Neural cell (in vitro differentiated cells): Measurements from ENCODE around the gene ZNF770. TPM values are rescaled to one million over a fixed set of nuclear protein-coding genes. Genes with fewer than 3 reads are reported as not detected.
A peak's percentile ranks its signal among the peaks of the same experiment; 100 is the strongest.

ENCODE experiments used
- H2AFZ ChIP-seq: fragments of 200-600, 300-800 bp; sonication (generic), shearing (Covaris generic); 2 replicates; pipeline ENCODE4 v1.6.0; 2014; ENCODE audit warnings: low read depth, mild to moderate bottlenecking, antibody characterized with exemption, low read length, moderate library complexity
- H3F3A ChIP-seq: fragments of 200-600 bp; shearing (Covaris generic); 2 replicates; pipeline ENCODE4 v1.6.1; 2016; ENCODE audit warnings: mild to moderate bottlenecking, moderate library complexity, mixed read lengths, antibody characterized with exemption, low read length; ENCODE audit not compliant: insufficient read depth, poor library complexity, severe bottlenecking
- H3K27ac ChIP-seq: fragments of 200-600, 300-800 bp; sonication (generic), shearing (Covaris generic); 2 replicates; pipeline ENCODE4 v1.5.1; 2014; ENCODE audit warnings: mild to moderate bottlenecking, low read length, moderate library complexity
- H3K27me3 ChIP-seq: fragments of 300-800, 200-600 bp; sonication (generic), shearing (Covaris generic); 2 replicates; pipeline ENCODE4 v1.6.0; 2014; ENCODE audit warnings: mild to moderate bottlenecking, low read depth, low read length, moderate library complexity; ENCODE audit not compliant: insufficient read depth
- H3K36me3 ChIP-seq: fragments of 300-800, 200-600 bp; sonication (generic), shearing (Covaris generic); 2 replicates; pipeline ENCODE4 v1.5.1; 2014; ENCODE audit warnings: mild to moderate bottlenecking, antibody characterized with exemption, low read length, moderate library complexity; ENCODE audit not compliant: insufficient read depth
- H3K4me2 ChIP-seq: fragments of 300-800, 200-600 bp; sonication (generic), shearing (Covaris generic); 2 replicates; pipeline ENCODE4 v1.6.0; 2014; ENCODE audit warnings: mild to moderate bottlenecking, low read length
- H3K4me3 ChIP-seq: fragments of 300-800, 200-600 bp; sonication (generic), shearing (Covaris generic); 2 replicates; pipeline ENCODE4 v1.5.1; 2014; ENCODE audit warnings: mild to moderate bottlenecking, low read length, moderate library complexity
- H3K79me2 ChIP-seq: fragments of 200-600 bp; shearing (Covaris generic); replicated peaks from 2 replicates; pipeline ENCODE4 v1.6.0; 2014; ENCODE audit warnings: mild to moderate bottlenecking, low read length, moderate library complexity; ENCODE audit not compliant: insufficient read depth
- H3K9ac ChIP-seq: fragments of 300-800, 200-600 bp; sonication (generic), shearing (Covaris generic); 2 replicates; pipeline ENCODE4 v1.6.1; 2016; ENCODE audit warnings: mild to moderate bottlenecking, low read length, mixed read lengths
- H3K9me2 ChIP-seq: fragments of 200-600 bp; shearing (Covaris generic); 2 replicates; pipeline ENCODE4 v1.6.1; 2016; ENCODE audit warnings: mild to moderate bottlenecking, low read length, mixed read lengths; ENCODE audit not compliant: insufficient read depth
- H3K9me3 ChIP-seq: fragments of 200-600, 300-800 bp; sonication (generic), shearing (Covaris generic); 2 replicates; pipeline ENCODE4 v1.6.1; 2016; ENCODE audit warnings: mild to moderate bottlenecking, mixed run types, low read length, moderate library complexity, mixed read lengths
- H4K20me1 ChIP-seq: fragments of 200-600 bp; shearing (Covaris generic); 2 replicates; pipeline ENCODE4 v1.6.1; 2016; ENCODE audit warnings: mild to moderate bottlenecking, mixed run types; ENCODE audit not compliant: insufficient read depth
- EP300 ChIP-seq: fragments of 450-650 bp; conservative IDR thresholded peaks from 2 replicates; pipeline ENCODE4 v1.6.1; 2014; ENCODE audit warnings: antibody characterized with exemption, mild to moderate bottlenecking, moderate library complexity; ENCODE audit not compliant: poor library complexity, severe bottlenecking
- EZH2 ChIP-seq: fragments of 200-600, 300-800 bp; shearing (Covaris generic), sonication (generic); IDR thresholded peaks from 2 replicates; pipeline ENCODE4 v1.6.1; 2014; ENCODE audit warnings: antibody characterized with exemption, low read length, borderline replicate concordance, mild to moderate bottlenecking; ENCODE audit not compliant: insufficient read depth, poor library complexity, severe bottlenecking
- MXI1 ChIP-seq: fragments of 450-650 bp; conservative IDR thresholded peaks from 2 replicates; pipeline ENCODE4 v1.6.1; 2014; ENCODE audit warnings: antibody characterized with exemption, mild to moderate bottlenecking; ENCODE audit not compliant: poor library complexity, severe bottlenecking
- POLR2AphosphoS5 ChIP-seq: IDR thresholded peaks from 2 replicates; pipeline ENCODE4 v1.6.1; 2012
- RAD21 ChIP-seq: fragments of 450-650 bp; conservative IDR thresholded peaks from 2 replicates; pipeline ENCODE4 v1.6.1; 2014; ENCODE audit warnings: antibody characterized with exemption, mild to moderate bottlenecking, moderate library complexity
- SMC3 ChIP-seq: fragments of 450-650 bp; conservative IDR thresholded peaks from 2 replicates; pipeline ENCODE4 v1.6.1; 2014; ENCODE audit warnings: antibody characterized with exemption, mild to moderate bottlenecking, moderate library complexity; ENCODE audit not compliant: poor library complexity
- TAF1 ChIP-seq: IDR thresholded peaks from 2 replicates; pipeline ENCODE4 v1.6.1; 2012; ENCODE audit warnings: low read depth
- polyA plus RNA-seq: library from polyadenylated mRNA; depleted of rRNA; stranded (reverse); fragments of >200 nt; gene quantifications from 2 replicates; pipeline ENCODE4 v1.2.3, GENCODE V29; 2014
- TF ChIP-seq, protein P1 (sequence below): IDR thresholded peaks from 2 replicates; pipeline ENCODE4 v1.6.1; 2012; ENCODE audit warnings: borderline replicate concordance
- TF ChIP-seq, protein P2 (sequence below): fragments of 450-650 bp; IDR thresholded peaks from 2 replicates; pipeline ENCODE4 v1.5.1; 2014; ENCODE audit warnings: antibody characterized with exemption, mild to moderate bottlenecking, moderate library complexity; ENCODE audit not compliant: poor library complexity, severe bottlenecking

ZNF770 gene
- polyA plus RNA-seq, 1 donor from 2014 or later, result 18.9 TPM

DNA sequence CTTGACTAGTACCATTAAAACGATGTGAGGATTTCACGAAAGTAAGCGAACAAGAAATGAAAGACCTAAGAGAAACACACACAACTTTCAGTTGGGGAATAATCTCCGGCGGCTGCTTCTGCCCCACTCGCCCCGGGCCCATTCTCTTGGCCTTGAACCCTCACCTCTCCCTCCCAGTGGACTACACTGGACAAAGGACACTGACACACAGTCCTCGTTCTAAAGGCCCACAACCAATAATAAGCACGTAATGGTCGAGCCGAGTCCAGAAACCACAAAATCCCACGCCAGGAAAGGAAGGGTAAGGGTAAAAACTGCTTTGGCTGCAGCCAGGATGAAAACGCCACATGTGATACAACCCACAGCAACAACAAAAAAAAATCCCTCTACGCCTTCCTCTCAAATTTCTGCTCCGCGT is 469 bp downstream of the ZNF770 start:
- no peak for TF ChIP-seq EP300
- TF ChIP-seq, protein P1, sequence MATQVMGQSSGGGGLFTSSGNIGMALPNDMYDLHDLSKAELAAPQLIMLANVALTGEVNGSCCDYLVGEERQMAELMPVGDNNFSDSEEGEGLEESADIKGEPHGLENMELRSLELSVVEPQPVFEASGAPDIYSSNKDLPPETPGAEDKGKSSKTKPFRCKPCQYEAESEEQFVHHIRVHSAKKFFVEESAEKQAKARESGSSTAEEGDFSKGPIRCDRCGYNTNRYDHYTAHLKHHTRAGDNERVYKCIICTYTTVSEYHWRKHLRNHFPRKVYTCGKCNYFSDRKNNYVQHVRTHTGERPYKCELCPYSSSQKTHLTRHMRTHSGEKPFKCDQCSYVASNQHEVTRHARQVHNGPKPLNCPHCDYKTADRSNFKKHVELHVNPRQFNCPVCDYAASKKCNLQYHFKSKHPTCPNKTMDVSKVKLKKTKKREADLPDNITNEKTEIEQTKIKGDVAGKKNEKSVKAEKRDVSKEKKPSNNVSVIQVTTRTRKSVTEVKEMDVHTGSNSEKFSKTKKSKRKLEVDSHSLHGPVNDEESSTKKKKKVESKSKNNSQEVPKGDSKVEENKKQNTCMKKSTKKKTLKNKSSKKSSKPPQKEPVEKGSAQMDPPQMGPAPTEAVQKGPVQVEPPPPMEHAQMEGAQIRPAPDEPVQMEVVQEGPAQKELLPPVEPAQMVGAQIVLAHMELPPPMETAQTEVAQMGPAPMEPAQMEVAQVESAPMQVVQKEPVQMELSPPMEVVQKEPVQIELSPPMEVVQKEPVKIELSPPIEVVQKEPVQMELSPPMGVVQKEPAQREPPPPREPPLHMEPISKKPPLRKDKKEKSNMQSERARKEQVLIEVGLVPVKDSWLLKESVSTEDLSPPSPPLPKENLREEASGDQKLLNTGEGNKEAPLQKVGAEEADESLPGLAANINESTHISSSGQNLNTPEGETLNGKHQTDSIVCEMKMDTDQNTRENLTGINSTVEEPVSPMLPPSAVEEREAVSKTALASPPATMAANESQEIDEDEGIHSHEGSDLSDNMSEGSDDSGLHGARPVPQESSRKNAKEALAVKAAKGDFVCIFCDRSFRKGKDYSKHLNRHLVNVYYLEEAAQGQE, result no peak
- TF ChIP-seq SMC3, result no peak
- TF ChIP-seq EZH2, result no peak
- Histone ChIP-seq H3K4me3 (peak overlapping the region; percentile 73), H3K9me3 (no peaks in the 10 kb centered on the region), H3K9me2 (no peaks in the 10 kb centered on the region), H3K36me3 (no peaks in the 10 kb centered on the region), H3K27me3 (no peaks in the 10 kb centered on the region), H2AFZ (peak overlapping the region; percentile 100), H3K79me2 (peaks cover 35% of the 10 kb centered on the region), H3K9ac (peak overlapping the region; percentile 91), H3K27ac (peak overlapping the region; percentile 92), H4K20me1 (no peaks in the 10 kb centered on the region), H3K4me2 (peak overlapping the region; percentile 61), H3F3A (no peaks in the 10 kb centered on the region)

DNA sequence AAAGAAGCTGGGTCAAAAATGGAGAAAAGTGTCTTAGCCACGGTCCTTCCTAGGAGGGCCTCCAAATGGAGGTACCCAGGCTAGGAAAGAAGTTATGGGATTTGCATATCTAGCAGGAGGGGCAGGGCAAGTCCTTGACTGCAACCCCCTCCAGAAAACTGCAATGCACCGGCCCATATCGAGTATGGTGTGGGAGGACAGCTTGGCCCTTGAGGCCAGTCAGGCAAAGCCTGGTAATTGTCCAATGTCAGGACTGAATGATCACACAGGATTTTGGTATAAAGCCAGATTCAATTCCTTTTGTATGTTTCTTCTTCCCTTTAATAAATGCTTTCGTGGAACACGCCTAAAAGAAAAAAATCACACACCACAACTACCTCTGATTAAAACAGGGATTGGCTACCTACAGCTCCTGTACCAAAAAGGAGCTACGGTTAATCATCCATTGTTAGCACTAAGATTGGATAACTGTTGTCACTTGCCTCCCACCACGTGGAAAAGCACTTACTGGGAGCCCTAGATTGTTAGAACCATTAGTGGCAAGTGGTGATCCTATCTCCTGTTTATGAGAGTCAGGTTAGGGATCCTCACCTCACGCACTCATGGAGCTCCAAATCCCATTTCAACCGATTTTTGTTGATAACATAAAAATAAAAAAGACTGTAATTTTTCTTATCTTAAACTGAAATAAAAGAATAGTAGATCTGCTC is 1.2 kb downstream of the ZNF770 start:
- no peaks in the 10 kb centered on the region for H3K9me3 ChIP-seq
- no peak overlapping the region for H2AFZ ChIP-seq
- peak overlapping the region; percentile 92 for H3K27ac ChIP-seq
- peaks cover 35% of the 10 kb centered on the region for H3K79me2 ChIP-seq
- H3K9ac ChIP-seq, result peak overlapping the region; percentile 91
- H3F3A ChIP-seq, result no peaks in the 10 kb centered on the region
- H3K4me3 ChIP-seq, result peak overlapping the region; percentile 73
- H3K36me3 ChIP-seq, result no peaks in the 10 kb centered on the region
- no peaks in the 10 kb centered on the region for H4K20me1 ChIP-seq
- TF ChIP-seq, protein P2, sequence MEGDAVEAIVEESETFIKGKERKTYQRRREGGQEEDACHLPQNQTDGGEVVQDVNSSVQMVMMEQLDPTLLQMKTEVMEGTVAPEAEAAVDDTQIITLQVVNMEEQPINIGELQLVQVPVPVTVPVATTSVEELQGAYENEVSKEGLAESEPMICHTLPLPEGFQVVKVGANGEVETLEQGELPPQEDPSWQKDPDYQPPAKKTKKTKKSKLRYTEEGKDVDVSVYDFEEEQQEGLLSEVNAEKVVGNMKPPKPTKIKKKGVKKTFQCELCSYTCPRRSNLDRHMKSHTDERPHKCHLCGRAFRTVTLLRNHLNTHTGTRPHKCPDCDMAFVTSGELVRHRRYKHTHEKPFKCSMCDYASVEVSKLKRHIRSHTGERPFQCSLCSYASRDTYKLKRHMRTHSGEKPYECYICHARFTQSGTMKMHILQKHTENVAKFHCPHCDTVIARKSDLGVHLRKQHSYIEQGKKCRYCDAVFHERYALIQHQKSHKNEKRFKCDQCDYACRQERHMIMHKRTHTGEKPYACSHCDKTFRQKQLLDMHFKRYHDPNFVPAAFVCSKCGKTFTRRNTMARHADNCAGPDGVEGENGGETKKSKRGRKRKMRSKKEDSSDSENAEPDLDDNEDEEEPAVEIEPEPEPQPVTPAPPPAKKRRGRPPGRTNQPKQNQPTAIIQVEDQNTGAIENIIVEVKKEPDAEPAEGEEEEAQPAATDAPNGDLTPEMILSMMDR, result no peak
- TF ChIP-seq EP300 (no peak), RAD21 (no peak), POLR2AphosphoS5 (no peak), TAF1 (no peak), EZH2 (no peak), SMC3 (no peak), MXI1 (no peak)
- TF ChIP-seq, protein P1, result no peak
- H3K27me3 ChIP-seq, result no peaks in the 10 kb centered on the region
- no peaks in the 10 kb centered on the region for H3K9me2 ChIP-seq
- peak overlapping the region; percentile 61 for H3K4me2 ChIP-seq
